WTC11 (cell line): ENCODE measurements around the gene CLNK.

Source experiments
- ATF2 ChIP-seq: sonication (generic); formaldehyde crosslinking; IDR thresholded peaks from 2 replicates; pipeline ENCODE4 v1.8.1; 2022; ENCODE audit warnings: low read depth, missing genetic modification reagents, borderline replicate concordance
- CREB1 ChIP-seq: sonication (generic); formaldehyde crosslinking; IDR thresholded peaks from 2 replicates; pipeline ENCODE4 v1.8.0; 2023; ENCODE audit warnings: mild to moderate bottlenecking, missing genetic modification reagents
- CTCF ChIP-seq: fragments of 200-600 bp; IDR thresholded peaks from 2 replicates; pipeline ENCODE4 v1.8.0; 2022; ENCODE audit warnings: antibody characterized with exemption
- E2F1 ChIP-seq: sonication (generic); formaldehyde crosslinking; IDR thresholded peaks from 2 replicates; pipeline ENCODE4 v1.8.0; 2022; ENCODE audit warnings: mild to moderate bottlenecking, missing genetic modification reagents
- FOXP1 ChIP-seq: sonication (generic); formaldehyde crosslinking; IDR thresholded peaks from 2 replicates; pipeline ENCODE4 v1.8.0; 2022; ENCODE audit warnings: missing genetic modification reagents, mild to moderate bottlenecking, moderate library complexity, borderline replicate concordance
- HMGXB4 ChIP-seq: sonication (generic); formaldehyde crosslinking; IDR thresholded peaks from 2 replicates; pipeline ENCODE4 v1.8.1; 2023; ENCODE audit warnings: mild to moderate bottlenecking, moderate library complexity, missing genetic modification reagents
- IRF1 ChIP-seq: sonication (generic); formaldehyde crosslinking; IDR thresholded peaks from 2 replicates; pipeline ENCODE4 v1.8.0; 2023; ENCODE audit warnings: missing genetic modification reagents
- MAX ChIP-seq: sonication (generic); formaldehyde crosslinking; IDR thresholded peaks from 2 replicates; pipeline ENCODE4 v1.8.0; 2022; ENCODE audit warnings: mild to moderate bottlenecking, missing genetic modification reagents
- MXD4 ChIP-seq: fragments of 250-450 bp; sonication (Bioruptor Pico); IDR thresholded peaks from 2 replicates; pipeline ENCODE4 v1.8.0; 2021; ENCODE audit warnings: mild to moderate bottlenecking, moderate library complexity, borderline replicate concordance
- ZMAT4 ChIP-seq: fragments of 250-450 bp; sonication (Bioruptor Pico); IDR thresholded peaks from 2 replicates; pipeline ENCODE4 v1.9.0; 2021; ENCODE audit warnings: mild to moderate bottlenecking
- ZNF263 ChIP-seq: sonication (generic); formaldehyde crosslinking; IDR thresholded peaks from 2 replicates; pipeline ENCODE4 v1.8.1; 2022; ENCODE audit warnings: low read depth, mild to moderate bottlenecking, moderate library complexity, missing genetic modification reagents
- ZNF423 ChIP-seq: fragments of 250-450 bp; sonication (Bioruptor Pico); IDR thresholded peaks from 2 replicates; pipeline ENCODE4 v2.1.2; 2022; ENCODE audit warnings: mild to moderate bottlenecking, moderate library complexity

GRCh38 chr4:10461850-10462400, 222.6 kb downstream of the CLNK start:
- TF ChIP-seq CTCF (no peak), IRF1 (CRISPR knock-in tag) (no peak), ZNF423 (no peak), MXD4 (CRISPR knock-in tag) (no peak), MAX (no peak), HMGXB4 (CRISPR knock-in tag) (no peak), FOXP1 (CRISPR knock-in tag) (no peak), ATF2 (CRISPR knock-in tag) (no peak), E2F1 (CRISPR knock-in tag) (no peak), CREB1 (CRISPR knock-in tag) (no peak), ZNF263 (no peak), ZMAT4 (CRISPR knock-in tag) (no peak)
